Tibial artery (tissue), 4 donors: Measurements from ENCODE around the gene PDE7B.

ENCODE experiments used
- DNase-seq, 2 donors: peaks; one replicate each; pipeline ENCODE4 v3.0.0-alpha.2; 2019
- H3K27ac ChIP-seq, 2 donors: fragments of 200-600 bp; sonication (generic) in 1 of 2; 1 replicate in 1 of 2; 2 replicates in 1 of 2; pipeline ENCODE4 v1.5.1; 2018 to 2019; ENCODE audit warnings: mild to moderate bottlenecking in 1 of 2
- H3K27me3 ChIP-seq, 2 donors: fragments of 200-600 bp; sonication (generic) in 1 of 2; one replicate each; pipeline versions ENCODE4 v1.5.1 to v1.6.0; 2016 to 2019
- H3K36me3 ChIP-seq, 3 donors: fragments of 200-600 bp; sonication (generic) in 2 of 3; one replicate each; pipeline ENCODE4 v1.5.1; 2016 to 2019; ENCODE audit warnings: mild to moderate bottlenecking in 2 of 3
- H3K4me1 ChIP-seq, 4 donors: fragments of 200-600 bp; sonication (generic) in 2 of 4; 1 replicate in 3 of 4; 2 replicates in 1 of 4; pipeline ENCODE4 v1.5.1; 2016 to 2019
- H3K4me3 ChIP-seq, 2 donors: fragments of 200-600 bp; sonication (generic) in 1 of 2; 1 replicate in 1 of 2; 2 replicates in 1 of 2; pipeline ENCODE4 v1.5.1; 2018 to 2019; ENCODE audit warnings: mild to moderate bottlenecking in 2 of 2
- H3K9me3 ChIP-seq, 3 donors: fragments of 200-600 bp; sonication (generic) in 1 of 3; one replicate each; pipeline ENCODE4 v1.5.1; 2016 to 2019
- CTCF ChIP-seq, 2 experiments: fragments of 200-600 bp in 1 of 2; fragments of 450-650 bp in 1 of 2; IDR thresholded peaks; one replicate each; pipeline ENCODE4 v1.5.1; 2017 to 2019; ENCODE audit warnings: antibody characterized with exemption in 2 of 2, mild to moderate bottlenecking in 1 of 2, moderate library complexity in 1 of 2
- intact Hi-C: fragments of 100-400 bp; cut with DNase I; formaldehyde crosslinking; loops from one replicate; pipeline ENCODE4 v1.15.0; 2023; ENCODE audit warnings: low total_unique reads

Gene PDE7B

GRCh38 chr6:136235233-136235564, 383.7 kb downstream of the PDE7B start:
- intact Hi-C loops = no loop called here
- Histone ChIP-seq H3K4me1 (peaks cover 0 to 5% (median 0%) of the 10 kb centered on the region in 4 donors), H3K9me3 (no peaks in the 10 kb centered on the region)

GRCh38 chr6:136236466-136237293, 385.2 kb downstream of the PDE7B start:
- Histone ChIP-seq H3K27ac (no peak overlapping the region), H3K27me3 (no peaks in the 10 kb centered on the region), H3K9me3 (no peaks in the 10 kb centered on the region), H3K4me1 (no peaks in the 10 kb centered on the region), H3K36me3 (no peaks in the 10 kb centered on the region), H3K4me3 (no peak overlapping the region)
- TF ChIP-seq CTCF (IDR thresholded peaks at IDR 0.05) = no peak
- DNase-seq = no peak
- intact Hi-C loops = no loop called here

More at GRCh38 chr6:136235233-136235564, 383.7 kb downstream of the PDE7B start:
- H3K27me3 ChIP-seq = no peaks in the 10 kb centered on the region
- H3K36me3 ChIP-seq = no peaks in the 10 kb centered on the region
- no peak for TF ChIP-seq CTCF (IDR thresholded peaks at IDR 0.05)
- no peak for DNase-seq
- H3K4me3 ChIP-seq = no peak overlapping the region
- H3K27ac ChIP-seq = no peak overlapping the region

GRCh38 chr6:136244061-136244616, 392.6 kb downstream of the PDE7B start:
- no peaks in the 10 kb centered on the region for H3K36me3 ChIP-seq
- intact Hi-C loops = no loop called here
- TF ChIP-seq CTCF (IDR thresholded peaks at IDR 0.05) = no peak
- no peak for DNase-seq
- no peak overlapping the region for H3K27ac ChIP-seq
- no peaks in the 10 kb centered on the region for H3K9me3 ChIP-seq
- H3K4me3 ChIP-seq = no peak overlapping the region
- H3K27me3 ChIP-seq = no peaks in the 10 kb centered on the region
- no peaks in the 10 kb centered on the region for H3K4me1 ChIP-seq
